GM19467 (cell line): ENCODE data around the gene C5orf15.
"Not testable (repeated sequence)": the region's sequence is repeated elsewhere in the genome, so short reads cannot be mapped to it uniquely, and the experiment has no call there.

Experiments
- ATAC-seq: cut with Tn5 transposase; IDR thresholded peaks from one replicate; pipeline ENCODE4 v1.9.1; 2021; ENCODE audit warnings: mild to moderate bottlenecking, moderate library complexity; ENCODE audit not compliant: unreplicated experiment

C5orf15 gene

GRCh38 chr5:133994297-133994989 lies 26.0 kb upstream of the C5orf15 start:
- no peak for ATAC-seq

DNA sequence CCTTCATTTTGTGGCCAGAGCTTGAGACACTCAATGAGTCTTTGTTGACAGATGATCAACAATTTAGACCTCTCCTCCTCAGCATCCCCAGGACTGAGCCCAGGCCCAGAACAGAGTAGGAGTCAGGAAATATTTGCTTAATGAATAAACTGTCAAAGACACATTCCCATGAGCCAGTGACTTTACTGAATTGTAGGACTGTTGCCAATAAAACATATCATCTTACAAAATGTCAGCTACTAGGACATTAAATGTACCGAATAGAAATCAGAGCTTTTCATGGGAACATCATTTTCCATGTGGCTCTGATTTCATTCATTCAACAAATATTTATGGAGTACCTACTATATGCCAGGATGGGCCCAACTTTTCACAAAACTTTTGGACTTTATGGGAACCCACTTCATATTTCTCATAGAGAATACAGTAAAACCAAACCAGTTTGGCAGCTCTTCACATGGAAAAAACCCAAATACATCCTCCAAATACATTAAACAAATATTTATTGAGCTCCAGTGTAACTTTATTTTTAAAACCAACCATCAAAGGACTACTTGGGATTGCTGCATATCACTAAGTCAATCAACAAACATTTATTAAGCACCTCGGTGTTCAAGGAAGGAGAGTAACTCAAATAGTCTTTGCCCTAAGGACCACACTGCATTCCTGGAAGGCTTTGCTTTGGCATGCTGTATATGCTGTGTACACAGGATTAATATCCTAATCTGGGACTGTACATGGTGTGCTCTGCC lies 24.9 kb upstream of the C5orf15 start:
- ATAC-seq: no peak

DNA sequence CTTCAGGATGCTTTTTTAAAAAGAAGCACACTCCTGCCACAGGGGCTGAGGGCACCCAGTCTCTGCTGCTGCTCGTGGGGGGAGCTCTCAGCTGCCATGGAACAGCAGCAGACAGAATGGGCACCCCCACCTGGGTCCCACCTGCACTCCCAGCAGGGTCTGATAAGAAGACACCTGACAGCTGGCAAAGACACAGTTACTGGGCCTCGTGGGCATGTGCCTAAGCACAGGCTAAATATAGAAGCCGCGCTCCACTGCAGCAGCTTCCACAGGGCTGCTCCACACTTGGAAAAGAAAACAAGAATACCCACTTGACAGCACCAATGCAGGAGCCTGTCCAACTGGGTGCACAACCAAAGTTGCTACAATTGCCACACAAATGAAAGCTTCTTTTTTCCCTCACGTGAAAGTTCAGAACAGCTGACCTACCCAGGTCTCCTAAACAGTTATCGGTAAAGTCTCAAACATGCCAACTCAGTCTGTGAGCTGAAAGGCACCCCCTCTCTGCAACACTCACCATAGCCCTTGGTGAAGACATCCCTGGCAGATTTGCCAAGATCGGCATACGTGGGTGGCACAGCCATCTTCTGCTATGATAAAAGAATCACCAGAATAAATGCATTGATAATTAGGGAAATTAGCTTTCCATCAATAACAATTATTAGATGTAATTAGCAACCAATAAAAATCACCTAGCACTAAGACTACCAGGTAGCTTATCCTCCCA lies 24.2 kb upstream of the C5orf15 start:
- no peak for ATAC-seq

GRCh38 chr5:133991171-133991910 lies 22.9 kb upstream of the C5orf15 start:
- no peak for ATAC-seq

GRCh38 chr5:133990396-133990795 lies 22.0 kb upstream of the C5orf15 start:
- no peak for ATAC-seq

DNA sequence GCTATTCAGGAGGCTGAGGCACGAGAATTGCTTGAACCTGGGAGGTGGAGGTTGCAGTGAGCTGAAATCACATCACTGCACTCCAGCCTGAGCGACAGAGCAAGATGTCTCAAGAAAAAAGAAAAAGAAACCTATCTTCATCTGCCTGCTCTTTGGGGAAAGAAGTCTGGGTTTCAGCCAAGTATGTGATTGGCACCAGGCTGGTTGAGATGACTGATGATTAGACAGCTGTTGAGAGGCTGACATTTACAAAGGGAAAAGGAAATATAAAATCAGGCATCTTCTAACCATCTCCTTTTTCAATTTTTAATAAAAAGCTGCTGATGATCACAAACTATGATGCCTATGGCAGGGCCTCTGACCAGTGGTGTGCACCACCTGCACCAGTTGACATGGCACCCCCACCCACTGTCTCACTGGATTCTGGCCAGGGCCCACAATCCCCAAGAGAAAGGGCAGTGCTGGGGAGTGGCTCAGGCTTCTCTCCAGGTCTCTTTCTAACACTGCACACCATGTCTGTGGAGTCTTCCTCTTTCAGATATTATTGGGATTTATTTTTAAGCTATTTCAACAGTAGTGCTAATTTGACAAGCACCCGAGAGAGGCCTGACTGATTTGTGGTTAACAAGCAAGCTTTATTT lies 17.2 kb upstream of the C5orf15 start:
- no peak for ATAC-seq

- ATAC-seq: no peak
These were observed 15.2 kb upstream of the C5orf15 start for GRCh38 chr5:133983674-133984073.

DNA sequence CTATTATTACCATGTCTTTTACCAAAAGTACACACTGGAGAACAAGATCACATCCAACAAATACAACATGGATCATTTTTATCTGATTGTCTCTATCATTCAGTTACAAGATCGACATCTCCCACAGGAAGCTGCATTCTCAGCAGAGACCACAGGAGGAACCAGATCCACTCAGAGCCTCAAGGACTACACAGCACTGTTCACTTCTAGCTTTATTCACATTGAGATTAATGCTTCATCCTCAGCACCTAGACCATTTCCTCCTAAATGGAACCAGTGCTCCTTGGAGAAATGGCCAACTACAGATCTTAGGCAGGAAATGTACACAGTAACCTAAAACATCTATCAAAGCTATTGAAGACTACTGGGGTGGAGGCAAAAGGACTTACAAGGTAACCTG lies 13.3 kb upstream of the C5orf15 start:
- no peak for ATAC-seq

DNA sequence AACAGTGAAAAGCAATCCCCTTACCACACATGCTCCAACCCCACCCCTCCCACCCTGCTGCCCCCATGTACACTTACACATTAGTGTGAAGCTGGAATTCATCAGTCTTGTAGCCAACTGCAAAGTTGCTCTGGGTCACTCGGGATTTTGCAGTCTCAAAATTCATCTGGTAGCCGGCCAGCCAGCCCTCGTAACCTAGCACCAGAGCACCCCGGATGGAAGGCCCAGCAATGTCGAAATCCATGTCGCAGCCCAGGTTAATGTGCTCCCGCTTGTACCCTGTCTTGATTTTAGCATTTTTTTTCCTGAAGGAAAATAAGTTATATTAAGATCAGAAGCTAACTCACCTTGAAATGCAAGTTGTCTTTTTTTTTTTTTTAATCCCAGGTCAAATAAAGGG lies 12.2 kb upstream of the C5orf15 start:
- no peak for ATAC-seq

- ATAC-seq: no peak
These were observed 10.5 kb upstream of the C5orf15 start for GRCh38 chr5:133978943-133979342.

DNA sequence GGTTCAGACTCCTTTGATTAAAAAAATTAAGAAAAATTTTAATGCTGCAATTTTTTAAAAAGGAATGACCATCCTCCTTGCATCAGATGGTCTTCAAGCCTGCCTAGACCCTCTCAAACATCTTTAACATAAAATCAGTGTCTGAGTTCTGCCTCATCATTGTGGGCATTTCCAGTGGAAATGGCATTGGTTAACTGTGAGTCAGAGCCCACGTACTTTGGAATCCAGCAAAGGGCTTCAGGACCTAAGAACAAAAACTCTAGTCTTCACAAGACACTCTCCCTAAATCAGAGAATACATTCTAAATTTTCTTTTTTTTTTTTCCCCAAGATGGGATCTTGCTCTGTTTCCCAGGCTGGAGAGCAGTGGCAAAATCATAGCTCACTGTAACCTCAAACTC lies 9.4 kb upstream of the C5orf15 start:
- no peak for ATAC-seq

GRCh38 chr5:133977161-133977787 lies 8.8 kb upstream of the C5orf15 start:
- ATAC-seq: no peak

GRCh38 chr5:133975546-133975945 lies 7.1 kb upstream of the C5orf15 start:
- not testable (repeated sequence) for ATAC-seq

GRCh38 chr5:133974142-133974541 lies 5.7 kb upstream of the C5orf15 start:
- ATAC-seq: no peak

GRCh38 chr5:133970325-133970909 lies 2.0 kb upstream of the C5orf15 start:
- ATAC-seq: no peak

- ATAC-seq: no peak
These were observed 1.4 kb upstream of the C5orf15 start for GRCh38 chr5:133969654-133970324.

- no peak for ATAC-seq
These were observed 674 bp downstream of the C5orf15 start for GRCh38 chr5:133967698-133968203.

GRCh38 chr5:133967124-133967523 lies 1.3 kb downstream of the C5orf15 start:
- no peak for ATAC-seq

GRCh38 chr5:133966090-133966489 lies 2.3 kb downstream of the C5orf15 start:
- no peak for ATAC-seq
